Right atrium auricular region (tissue), 2 donors: ENCODE data around the gene MAL. TPM values are rescaled to one million over a fixed set of nuclear protein-coding genes. Genes with fewer than 3 reads are reported as not detected.

Experiments used
- DNase-seq: peaks from one replicate; pipeline ENCODE4 v3.0.0-alpha.2; 2019; ENCODE audit warnings: low spot score
- H3K27ac ChIP-seq, 2 donors: fragments of 200-600 bp; sonication (generic); 1 replicate in 1 of 2; 2 replicates in 1 of 2; pipeline ENCODE4 v1.5.1; 2016 to 2019
- H3K27me3 ChIP-seq, 2 donors: fragments of 200-600 bp; sonication (generic); one replicate each; pipeline versions ENCODE4 v1.5.1 to v1.6.0; 2017 to 2019
- H3K36me3 ChIP-seq: fragments of 200-600 bp; sonication (generic); one replicate; pipeline ENCODE4 v1.5.1; 2016
- H3K4me1 ChIP-seq, 2 donors: fragments of 200-600 bp; sonication (generic); one replicate each; pipeline versions ENCODE4 v1.5.1 to v1.6.0; 2017 to 2019
- H3K4me3 ChIP-seq, 2 donors: fragments of 200-600 bp; sonication (generic); 1 replicate in 1 of 2; 2 replicates in 1 of 2; pipeline ENCODE4 v1.5.1; 2017 to 2019; ENCODE audit warnings: mild to moderate bottlenecking in 1 of 2, moderate library complexity in 1 of 2
- H3K9me3 ChIP-seq, 2 donors: fragments of 200-600 bp; sonication (generic); one replicate each; pipeline ENCODE4 v1.5.1; 2019
- total RNA-seq, 2 donors: library from RNA; depleted of rRNA; stranded (reverse); fragments of >200 nt; gene quantifications; one replicate each; pipeline ENCODE4 v1.1.0, GENCODE V29; 2016
- TF ChIP-seq, protein P1 (sequence below), 2 donors: fragments of 200-600 bp; sonication (generic); IDR thresholded peaks; one replicate each; pipeline ENCODE4 v1.5.1; 2019; ENCODE audit warnings: antibody characterized with exemption in 2 of 2

The MAL gene
- total RNA-seq, 2 donors from 2014 or later: 7.4 to 8.7 TPM

DNA sequence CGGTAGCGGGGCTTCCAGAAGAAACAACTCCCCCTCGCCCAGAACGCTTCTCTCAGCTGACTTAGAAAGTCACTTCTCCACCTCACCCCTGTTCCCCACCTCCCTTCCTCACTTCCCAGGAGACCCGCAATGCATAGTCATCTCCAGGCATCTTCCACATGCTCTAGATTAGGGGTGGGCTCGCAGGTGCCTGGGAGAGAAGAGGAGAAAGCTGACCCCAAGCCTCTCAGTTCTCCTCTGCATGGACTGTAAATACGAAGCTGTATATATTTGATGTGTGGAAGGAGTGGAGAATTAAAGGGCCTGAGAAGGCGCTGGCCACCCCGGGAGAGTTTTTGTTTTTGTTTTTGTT lies 1.8 kb downstream of the MAL start:
- TF ChIP-seq, protein P1, sequence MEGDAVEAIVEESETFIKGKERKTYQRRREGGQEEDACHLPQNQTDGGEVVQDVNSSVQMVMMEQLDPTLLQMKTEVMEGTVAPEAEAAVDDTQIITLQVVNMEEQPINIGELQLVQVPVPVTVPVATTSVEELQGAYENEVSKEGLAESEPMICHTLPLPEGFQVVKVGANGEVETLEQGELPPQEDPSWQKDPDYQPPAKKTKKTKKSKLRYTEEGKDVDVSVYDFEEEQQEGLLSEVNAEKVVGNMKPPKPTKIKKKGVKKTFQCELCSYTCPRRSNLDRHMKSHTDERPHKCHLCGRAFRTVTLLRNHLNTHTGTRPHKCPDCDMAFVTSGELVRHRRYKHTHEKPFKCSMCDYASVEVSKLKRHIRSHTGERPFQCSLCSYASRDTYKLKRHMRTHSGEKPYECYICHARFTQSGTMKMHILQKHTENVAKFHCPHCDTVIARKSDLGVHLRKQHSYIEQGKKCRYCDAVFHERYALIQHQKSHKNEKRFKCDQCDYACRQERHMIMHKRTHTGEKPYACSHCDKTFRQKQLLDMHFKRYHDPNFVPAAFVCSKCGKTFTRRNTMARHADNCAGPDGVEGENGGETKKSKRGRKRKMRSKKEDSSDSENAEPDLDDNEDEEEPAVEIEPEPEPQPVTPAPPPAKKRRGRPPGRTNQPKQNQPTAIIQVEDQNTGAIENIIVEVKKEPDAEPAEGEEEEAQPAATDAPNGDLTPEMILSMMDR (IDR thresholded peaks at IDR 0.05): no peak
- no peak for DNase-seq
- Histone ChIP-seq H3K9me3 (no peaks in the 10 kb centered on the region), H3K4me3 (no peak overlapping the region), H3K4me1 (peaks cover 0 to 29% of the 10 kb centered on the region in 2 donors), H3K27ac (no peak overlapping the region), H3K27me3 (no peaks in the 10 kb centered on the region), H3K36me3 (no peaks in the 10 kb centered on the region)

DNA sequence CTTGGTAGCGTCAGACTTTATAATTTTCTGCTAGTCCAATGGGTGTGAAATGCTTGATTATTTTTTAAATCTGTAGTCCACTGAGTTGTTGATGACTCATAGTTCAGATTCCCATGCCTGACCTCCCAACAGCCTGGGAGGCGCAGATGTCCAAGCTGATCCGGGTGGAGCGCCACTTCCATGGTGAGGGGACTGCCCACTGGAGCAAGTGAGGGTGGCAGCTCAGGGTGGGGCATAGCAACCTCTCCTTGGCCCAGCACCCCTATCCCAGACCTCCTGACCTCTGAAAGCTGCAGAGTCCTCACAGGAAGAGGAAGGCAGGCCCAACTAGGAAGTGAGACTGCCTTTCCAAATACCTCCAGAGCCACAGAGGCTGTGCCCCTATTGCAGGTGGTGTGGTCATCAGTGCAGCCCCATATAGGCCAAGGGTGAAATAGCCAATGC lies 4.4 kb downstream of the MAL start:
- Histone ChIP-seq H3K27ac (no peak overlapping the region), H3K4me3 (no peak overlapping the region), H3K36me3 (no peaks in the 10 kb centered on the region), H3K4me1 (peaks cover 0 to 22% of the 10 kb centered on the region in 2 donors), H3K9me3 (no peaks in the 10 kb centered on the region), H3K27me3 (no peaks in the 10 kb centered on the region)
- TF ChIP-seq, protein P1 (IDR thresholded peaks at IDR 0.05): no peak
- no peak for DNase-seq

DNA sequence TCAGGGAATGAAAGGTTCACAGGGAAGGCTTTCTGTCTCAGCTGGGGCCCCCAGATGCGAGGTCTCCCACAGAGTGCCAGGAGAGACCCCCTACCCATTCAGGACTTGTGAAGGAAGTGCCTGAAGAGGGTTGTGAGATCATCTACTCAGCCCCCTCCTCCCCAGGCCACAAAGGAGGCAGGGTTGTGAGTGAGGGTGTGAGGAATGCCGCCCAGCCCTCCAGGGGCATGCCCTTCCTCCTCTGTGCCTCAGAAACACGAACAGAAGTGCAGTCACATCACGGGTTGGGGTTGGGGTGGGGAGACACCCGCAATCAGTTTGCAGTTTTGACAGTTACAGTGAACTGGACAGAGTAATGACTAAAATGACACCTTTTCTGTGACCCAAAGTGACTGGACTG lies 5.0 kb downstream of the MAL start:
- H3K27ac ChIP-seq: no peak overlapping the region
- no peaks in the 10 kb centered on the region for H3K36me3 ChIP-seq
- no peak overlapping the region for H3K4me3 ChIP-seq
- H3K27me3 ChIP-seq: no peaks in the 10 kb centered on the region
- H3K9me3 ChIP-seq: no peaks in the 10 kb centered on the region
- TF ChIP-seq, protein P1 (IDR thresholded peaks at IDR 0.05): no peak
- H3K4me1 ChIP-seq: peaks cover 0 to 16% of the 10 kb centered on the region in 2 donors
- no peak for DNase-seq

DNA sequence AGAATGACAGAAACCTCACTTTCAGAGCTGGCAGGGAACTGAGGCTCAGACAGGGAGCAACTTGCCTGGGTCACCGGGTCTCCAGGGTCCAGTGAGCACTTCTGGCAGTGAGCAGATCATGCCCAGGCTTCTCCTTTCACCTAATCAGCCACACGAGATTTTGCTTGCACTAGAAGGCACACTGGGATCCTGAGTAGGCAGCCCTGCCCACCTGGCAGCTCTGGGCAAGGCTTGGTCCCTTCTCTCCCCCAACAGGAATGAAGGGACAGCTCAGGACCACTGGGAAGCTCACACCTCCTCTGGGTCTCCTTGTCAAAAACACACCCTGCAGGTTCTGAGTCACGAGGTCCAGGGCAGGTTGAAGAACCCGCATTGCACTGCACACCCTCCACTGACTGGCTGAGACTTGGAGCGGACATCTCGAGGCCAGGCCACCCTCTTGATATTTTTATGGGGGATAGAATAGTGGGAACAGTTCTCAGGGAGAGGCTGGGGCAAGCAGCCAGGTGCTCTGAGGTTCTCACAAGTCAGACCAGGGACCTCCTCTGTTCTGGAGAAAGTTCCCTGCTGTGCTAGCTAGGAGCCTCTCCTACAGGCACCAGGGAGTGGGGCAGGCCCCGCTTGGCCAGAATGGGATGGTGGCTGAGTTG lies 5.7 kb downstream of the MAL start:
- no peaks in the 10 kb centered on the region for H3K27me3 ChIP-seq
- no peak for DNase-seq
- peaks cover 0 to 10% of the 10 kb centered on the region in 2 donors for H3K4me1 ChIP-seq

DNA sequence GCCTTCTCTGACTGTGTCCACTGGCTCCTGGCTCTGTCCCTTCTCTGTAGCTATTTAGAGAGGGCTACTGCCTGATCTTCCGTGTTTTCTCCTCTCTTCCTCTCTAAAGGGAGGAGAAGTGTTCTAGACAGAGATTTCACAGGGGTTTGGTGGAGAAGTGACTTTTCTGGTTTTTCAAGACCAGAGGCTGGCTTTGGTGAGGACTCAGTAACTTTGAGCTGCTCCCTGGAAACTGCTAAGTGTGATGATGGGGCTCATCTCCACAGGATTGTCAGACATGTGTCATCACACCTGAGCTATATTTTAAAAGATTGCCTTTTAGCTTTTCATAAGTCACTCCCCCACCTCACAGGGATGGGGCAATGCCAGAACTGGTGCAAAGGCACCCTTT lies 6.2 kb downstream of the MAL start:
- no peaks in the 10 kb centered on the region for H3K36me3 ChIP-seq
- H3K9me3 ChIP-seq: no peaks in the 10 kb centered on the region
- TF ChIP-seq, protein P1 (IDR thresholded peaks at IDR 0.05): no peak
- no peaks in the 10 kb centered on the region for H3K27me3 ChIP-seq
- no peak for DNase-seq
- peaks cover 0 to 5% of the 10 kb centered on the region in 2 donors for H3K4me1 ChIP-seq
- no peak overlapping the region for H3K27ac ChIP-seq
- H3K4me3 ChIP-seq: no peak overlapping the region

More for the DNA sequence above, 5.7 kb downstream of the MAL start:
- no peaks in the 10 kb centered on the region for H3K9me3 ChIP-seq
- H3K27ac ChIP-seq: no peak overlapping the region
- TF ChIP-seq, protein P1 (IDR thresholded peaks at IDR 0.05): no peak
- H3K4me3 ChIP-seq: no peak overlapping the region
- no peaks in the 10 kb centered on the region for H3K36me3 ChIP-seq

DNA sequence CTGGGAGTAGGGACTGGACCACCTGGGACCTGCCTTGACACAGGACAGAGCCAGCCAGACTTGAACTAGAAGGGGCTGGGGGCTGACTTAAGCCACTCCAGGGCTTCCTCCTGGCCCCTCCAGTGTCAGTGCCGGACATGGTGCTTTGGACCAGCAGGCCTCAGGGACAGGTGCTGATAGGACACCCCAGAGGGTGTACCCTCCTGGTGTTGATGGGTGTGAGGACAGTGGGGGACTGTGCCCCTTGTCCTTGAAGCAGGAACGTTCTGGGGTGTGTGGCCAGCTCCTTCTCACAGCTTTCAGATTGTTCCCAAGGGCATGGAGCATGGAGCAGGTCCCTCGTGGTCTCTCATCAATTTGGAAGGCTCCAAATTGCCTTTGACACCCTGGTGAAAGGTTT lies 6.8 kb downstream of the MAL start:
- DNase-seq: no peak
- Histone ChIP-seq H3K4me3 (no peak overlapping the region), H3K27me3 (no peaks in the 10 kb centered on the region), H3K9me3 (no peaks in the 10 kb centered on the region), H3K27ac (no peak overlapping the region), H3K36me3 (no peaks in the 10 kb centered on the region), H3K4me1 (no peaks in the 10 kb centered on the region)
- TF ChIP-seq, protein P1 (IDR thresholded peaks at IDR 0.05): no peak
